Progenitor cell of endocrine pancreas (in vitro differentiated cells): Measurements from ENCODE around the gene ZBTB32. TPM values are rescaled to one million over a fixed set of nuclear protein-coding genes. Genes with fewer than 3 reads are reported as not detected.
A peak's percentile ranks its signal among the peaks of the same experiment; 100 is the strongest.

Experiments
- DNase-seq: peaks from one replicate; pipeline ENCODE4 v3.0.0; 2021; ENCODE audit warnings: low spot score; ENCODE audit not compliant: unreplicated experiment
- H3K27ac Mint-ChIP-seq: 2 replicates; pipeline ENCODE4 v1.8.0; 2021; ENCODE audit warnings: mild to moderate bottlenecking, moderate library complexity, mixed read lengths
- H3K27me3 Mint-ChIP-seq: 2 replicates; pipeline ENCODE4 v1.8.0; 2021; ENCODE audit warnings: mixed read lengths
- H3K36me3 Mint-ChIP-seq: 2 replicates; pipeline ENCODE4 v1.8.0; 2022; ENCODE audit warnings: mixed read lengths; ENCODE audit not compliant: insufficient read depth
- H3K4me1 Mint-ChIP-seq: 2 replicates; pipeline ENCODE4 v1.8.0; 2021; ENCODE audit warnings: low read depth, mixed read lengths
- H3K4me3 Mint-ChIP-seq: 2 replicates; pipeline ENCODE4 v1.8.0; 2021; ENCODE audit warnings: low read depth, mild to moderate bottlenecking, moderate library complexity, mixed read lengths
- H3K9me3 Mint-ChIP-seq: 2 replicates; pipeline ENCODE4 v1.8.0; 2021; ENCODE audit warnings: low read depth, mixed read lengths
- total RNA-seq: library from RNA; stranded (reverse); gene quantifications from 2 replicates; pipeline ENCODE4 v1.2.1, GENCODE V29; 2021
- TF ChIP-seq, protein P1 (sequence below): fragments of 200-600 bp; sonication (generic); IDR thresholded peaks from one replicate; pipeline ENCODE4 v1.5.0; 2021; ENCODE audit warnings: antibody characterized with exemption, mild to moderate bottlenecking; ENCODE audit not compliant: unreplicated experiment

The ZBTB32 gene
- total RNA-seq, 1 donor from 2014 or later: not detected

DNA sequence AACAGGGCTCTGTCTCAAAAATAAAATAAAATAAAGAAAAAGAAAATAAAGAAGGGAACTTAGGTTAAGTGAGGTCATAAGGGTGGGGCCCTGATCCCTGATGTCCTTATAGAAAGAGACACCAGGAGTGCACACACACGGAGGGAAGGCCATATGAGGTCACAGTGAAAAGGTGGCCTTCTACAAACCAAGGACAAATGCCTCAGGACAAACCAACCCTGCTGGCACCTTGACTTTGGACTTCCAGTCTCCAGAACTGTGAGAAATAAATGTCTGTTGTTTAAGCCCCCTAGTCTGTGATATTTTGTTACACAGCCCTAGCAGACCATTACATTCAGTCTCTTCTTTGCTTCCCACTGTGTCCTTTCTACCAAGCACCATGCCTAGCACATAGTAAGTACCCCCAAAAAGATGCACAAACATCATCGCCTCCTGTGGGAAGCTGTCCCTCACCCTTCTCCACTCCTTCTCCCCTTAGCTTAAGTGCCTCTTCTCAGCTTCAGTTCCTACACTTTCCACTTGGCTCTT lies 8.4 kb upstream of the ZBTB32 start:
- H3K9me3 Mint-ChIP-seq: no peaks in the 10 kb centered on the region
- H3K27ac Mint-ChIP-seq: no peak overlapping the region
- peaks cover 3% of the 10 kb centered on the region for H3K27me3 Mint-ChIP-seq
- no peaks in the 10 kb centered on the region for H3K4me1 Mint-ChIP-seq
- TF ChIP-seq, protein P1, sequence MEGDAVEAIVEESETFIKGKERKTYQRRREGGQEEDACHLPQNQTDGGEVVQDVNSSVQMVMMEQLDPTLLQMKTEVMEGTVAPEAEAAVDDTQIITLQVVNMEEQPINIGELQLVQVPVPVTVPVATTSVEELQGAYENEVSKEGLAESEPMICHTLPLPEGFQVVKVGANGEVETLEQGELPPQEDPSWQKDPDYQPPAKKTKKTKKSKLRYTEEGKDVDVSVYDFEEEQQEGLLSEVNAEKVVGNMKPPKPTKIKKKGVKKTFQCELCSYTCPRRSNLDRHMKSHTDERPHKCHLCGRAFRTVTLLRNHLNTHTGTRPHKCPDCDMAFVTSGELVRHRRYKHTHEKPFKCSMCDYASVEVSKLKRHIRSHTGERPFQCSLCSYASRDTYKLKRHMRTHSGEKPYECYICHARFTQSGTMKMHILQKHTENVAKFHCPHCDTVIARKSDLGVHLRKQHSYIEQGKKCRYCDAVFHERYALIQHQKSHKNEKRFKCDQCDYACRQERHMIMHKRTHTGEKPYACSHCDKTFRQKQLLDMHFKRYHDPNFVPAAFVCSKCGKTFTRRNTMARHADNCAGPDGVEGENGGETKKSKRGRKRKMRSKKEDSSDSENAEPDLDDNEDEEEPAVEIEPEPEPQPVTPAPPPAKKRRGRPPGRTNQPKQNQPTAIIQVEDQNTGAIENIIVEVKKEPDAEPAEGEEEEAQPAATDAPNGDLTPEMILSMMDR: no peak
- H3K36me3 Mint-ChIP-seq: no peaks in the 10 kb centered on the region
- H3K4me3 Mint-ChIP-seq: no peak overlapping the region
- no peak for DNase-seq

DNA sequence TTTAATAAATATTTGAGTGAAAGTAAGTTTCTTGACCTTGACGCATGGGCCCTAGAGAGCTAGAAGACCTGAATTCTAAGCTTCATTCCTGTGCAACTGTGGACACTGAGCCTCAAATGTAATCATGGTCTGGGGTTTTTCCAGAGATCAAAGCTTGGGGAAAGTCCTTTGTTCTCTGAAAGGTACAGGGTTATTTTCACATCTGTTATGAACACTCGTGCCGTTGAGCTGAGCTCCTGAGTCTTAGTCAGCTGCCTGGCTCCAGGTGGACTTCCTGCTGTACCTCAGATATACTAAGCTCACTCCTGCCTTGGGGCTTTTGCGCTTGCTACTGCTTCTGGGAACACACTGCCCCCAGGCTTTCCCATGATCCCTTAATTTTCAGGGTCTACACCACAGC lies 7.5 kb upstream of the ZBTB32 start:
- DNase-seq: no peak
- H3K4me1 Mint-ChIP-seq: no peaks in the 10 kb centered on the region
- H3K4me3 Mint-ChIP-seq: no peak overlapping the region
- H3K27ac Mint-ChIP-seq: no peak overlapping the region
- no peaks in the 10 kb centered on the region for H3K36me3 Mint-ChIP-seq
- no peaks in the 10 kb centered on the region for H3K9me3 Mint-ChIP-seq
- TF ChIP-seq, protein P1: no peak
- peaks cover 3% of the 10 kb centered on the region for H3K27me3 Mint-ChIP-seq

DNA sequence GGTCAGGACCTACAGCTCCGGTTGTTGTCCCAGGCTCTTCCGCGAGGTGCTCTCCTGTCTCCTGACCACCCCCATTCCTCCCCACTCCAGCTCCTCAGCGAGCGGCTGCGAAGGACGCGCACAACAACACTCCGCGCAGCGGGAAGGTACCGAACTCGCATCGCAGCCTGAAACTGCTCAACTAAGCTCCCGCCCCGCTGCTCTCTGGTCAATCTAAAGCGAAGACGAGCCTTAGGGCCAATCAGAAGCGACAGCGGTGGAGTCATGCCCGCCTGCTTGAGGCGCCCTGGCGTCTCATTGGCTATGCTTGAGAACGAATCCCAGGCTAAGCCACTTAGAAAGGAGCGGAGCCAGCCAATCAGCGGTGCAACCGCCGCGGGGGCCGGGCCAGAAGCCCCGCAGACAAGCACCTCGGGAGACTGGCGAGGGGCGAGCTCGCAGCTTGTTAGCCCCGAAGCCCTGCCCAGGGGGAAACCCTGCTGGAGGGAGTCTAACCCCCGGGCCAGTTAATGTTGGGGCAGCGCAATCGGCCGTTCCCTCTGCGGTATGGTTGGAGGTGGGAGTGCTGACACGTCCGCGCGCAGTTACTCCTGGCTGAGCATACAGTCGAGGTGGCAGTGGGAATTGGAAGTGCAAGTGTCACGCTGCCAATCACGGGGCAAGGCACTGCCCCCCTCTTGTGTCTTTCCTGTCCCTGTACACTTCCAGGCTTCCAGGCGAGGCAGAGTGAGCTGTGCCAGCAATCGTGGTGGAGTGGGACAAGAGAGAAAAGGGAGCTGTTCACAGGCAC lies 1.9 kb upstream of the ZBTB32 start:
- H3K27ac Mint-ChIP-seq: peak overlapping the region; percentile 92
- peaks cover 2% of the 10 kb centered on the region for H3K4me1 Mint-ChIP-seq
- no peaks in the 10 kb centered on the region for H3K9me3 Mint-ChIP-seq
- H3K27me3 Mint-ChIP-seq: peaks cover 14% of the 10 kb centered on the region
- TF ChIP-seq, protein P1: no peak
- DNase-seq: peak; percentile 82
- peak overlapping the region; percentile 82 for H3K4me3 Mint-ChIP-seq
- H3K36me3 Mint-ChIP-seq: no peaks in the 10 kb centered on the region

DNA sequence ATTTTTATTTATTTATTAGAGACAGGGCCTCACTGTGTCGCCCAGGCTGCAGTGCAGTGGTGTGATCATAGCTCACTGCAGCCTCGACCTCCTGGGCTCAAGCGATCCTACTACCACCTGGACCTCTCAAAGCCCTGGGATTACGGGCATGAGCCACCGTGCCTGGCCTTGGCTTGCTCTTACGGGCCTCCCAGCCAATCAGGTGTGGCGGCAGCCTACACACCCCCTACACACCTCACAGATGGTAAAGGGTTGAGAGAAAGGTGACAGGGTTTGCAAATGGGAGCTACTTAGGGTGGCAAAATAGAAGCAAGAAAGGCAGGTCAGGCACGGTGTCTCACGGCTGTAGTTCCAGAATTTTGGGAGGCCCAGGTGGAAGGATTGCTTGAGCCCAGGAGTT lies 1.0 kb upstream of the ZBTB32 start:
- no peaks in the 10 kb centered on the region for H3K36me3 Mint-ChIP-seq
- peaks cover 14% of the 10 kb centered on the region for H3K27me3 Mint-ChIP-seq
- TF ChIP-seq, protein P1: no peak
- no peaks in the 10 kb centered on the region for H3K9me3 Mint-ChIP-seq
- DNase-seq: no peak
- H3K4me1 Mint-ChIP-seq: peaks cover 2% of the 10 kb centered on the region
- H3K27ac Mint-ChIP-seq: no peak overlapping the region
- no peak overlapping the region for H3K4me3 Mint-ChIP-seq

DNA sequence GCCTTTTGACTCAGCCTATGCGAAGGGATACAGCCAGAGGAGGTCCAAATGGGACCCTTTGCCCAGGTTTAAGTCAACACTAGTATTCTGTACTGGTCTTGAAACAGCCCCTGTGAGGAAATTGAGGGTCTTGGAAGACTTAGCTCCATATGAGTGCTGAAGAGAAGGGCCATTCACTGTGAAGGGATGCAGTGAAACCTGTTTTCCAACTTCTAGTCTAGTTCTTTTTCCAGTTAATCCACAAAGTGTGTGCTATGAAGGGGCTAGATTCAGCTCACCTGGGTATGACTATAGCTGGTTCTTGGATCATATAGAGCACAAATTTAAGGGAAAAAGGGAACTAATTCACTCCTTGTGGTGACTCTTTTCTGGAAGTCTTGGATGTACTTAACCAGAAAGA lies 4.0 kb downstream of the ZBTB32 start:
- Mint-ChIP-seq H3K9me3 (no peaks in the 10 kb centered on the region), H3K27me3 (peaks cover 8% of the 10 kb centered on the region), H3K4me1 (no peaks in the 10 kb centered on the region), H3K27ac (no peak overlapping the region), H3K36me3 (no peaks in the 10 kb centered on the region), H3K4me3 (no peak overlapping the region)
- no peak for DNase-seq
- TF ChIP-seq, protein P1: no peak
